Activated CD8-positive, alpha-beta memory T cell treated with anti-CD3 and anti-CD28 coated beads for 48 hours (primary cell): Measurements from ENCODE around the gene AKNA.
"Not testable (repeated sequence)": the region's sequence is repeated elsewhere in the genome, so short reads cannot be mapped to it uniquely, and the experiment has no call there.

Source experiments
- DNase-seq, 3 experiments: peaks; one replicate each; pipeline ENCODE4 v3.0.0-alpha.2; 2020; ENCODE audit warnings: low read depth in 2 of 3, low spot score in 2 of 3

AKNA gene

DNA sequence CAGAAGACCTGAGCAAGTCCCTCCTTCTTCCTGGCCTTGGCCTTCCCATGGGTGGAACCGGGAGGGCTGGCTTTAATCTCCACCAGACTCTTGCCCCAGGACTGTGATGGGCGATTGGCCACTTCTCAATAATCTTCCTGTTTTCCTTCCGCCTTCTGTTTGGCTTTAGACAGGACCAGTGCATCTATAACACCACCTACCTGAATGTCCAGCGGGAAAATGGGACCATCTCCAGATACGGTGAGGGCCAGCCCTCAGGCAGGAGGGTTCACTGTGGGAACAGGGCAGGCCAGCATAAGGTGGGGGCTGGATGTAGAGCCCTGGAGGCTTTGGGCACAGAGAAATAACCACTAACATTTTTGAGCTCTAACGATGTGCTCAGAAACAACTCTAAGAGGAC is 63.9 kb downstream of the AKNA start:
- not testable (repeated sequence) for DNase-seq

DNA sequence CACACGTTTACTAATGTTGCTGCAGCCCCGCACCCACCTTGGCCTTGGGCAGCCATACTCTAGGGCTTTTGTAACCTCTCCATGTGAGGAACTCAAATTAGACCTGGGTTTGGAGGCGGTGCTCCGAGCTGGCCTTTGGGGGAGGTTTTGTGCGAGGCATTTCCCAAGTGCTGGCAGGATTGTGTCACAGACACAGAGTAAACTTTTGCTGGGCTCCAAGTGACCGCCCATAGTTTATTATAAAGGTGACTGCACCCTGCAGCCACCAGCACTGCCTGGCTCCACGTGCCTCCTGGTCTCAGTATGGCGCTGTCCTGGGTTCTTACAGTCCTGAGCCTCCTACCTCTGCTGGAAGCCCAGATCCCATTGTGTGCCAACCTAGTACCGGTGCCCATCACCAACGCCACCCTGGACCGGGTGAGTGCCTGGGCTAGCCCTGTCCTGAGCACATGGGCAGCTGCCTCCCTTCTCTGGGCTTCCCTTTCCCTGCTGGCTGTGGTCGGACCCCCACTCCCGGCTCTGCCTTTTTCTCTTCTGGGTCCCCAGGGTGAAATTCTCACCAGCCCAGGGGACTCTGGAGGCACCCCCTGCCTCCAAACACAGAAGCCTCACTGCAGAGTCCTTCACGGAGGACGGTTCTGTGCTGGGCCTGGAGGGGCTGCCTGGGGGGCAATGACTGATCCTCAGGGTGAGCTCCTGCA is 64.8 kb downstream of the AKNA start, which contains the start of gene ORM1:
Gene ORM1, plus strand, starts transcription at position 268 of the 701 bp plus-strand sequence. Its CDS starts 36 bp downstream, at position 304.
- not testable (repeated sequence) for DNase-seq

DNA sequence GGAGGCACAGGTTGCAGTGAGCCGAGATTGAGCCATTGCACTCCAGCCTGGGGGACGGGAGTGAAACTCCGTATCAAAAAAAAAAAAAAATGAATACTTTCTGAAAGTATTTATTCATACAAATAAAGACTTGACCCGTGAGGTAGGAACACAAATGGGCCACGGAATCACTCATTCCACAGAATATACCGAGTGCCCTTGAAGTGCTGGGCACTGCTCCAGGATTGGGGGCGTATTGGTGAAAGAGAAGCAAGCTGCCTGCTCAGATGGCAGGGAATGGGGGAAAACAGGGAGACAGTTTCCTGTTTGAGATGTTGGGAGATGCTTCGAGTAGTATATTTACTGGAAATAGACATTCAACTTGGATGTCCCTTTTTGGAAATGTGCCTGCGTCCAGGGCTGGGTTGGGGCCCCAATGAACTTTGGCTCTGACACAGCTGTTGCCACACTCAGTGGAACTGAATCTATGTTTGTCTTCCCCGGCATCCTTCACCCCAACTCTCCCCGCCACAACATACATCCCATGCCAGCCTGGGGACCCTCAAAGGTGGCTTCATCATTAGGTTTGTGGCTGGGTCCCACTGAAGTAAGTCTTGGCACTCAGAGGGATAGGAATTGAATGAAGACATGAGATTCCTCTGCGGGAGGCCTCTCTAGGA is 65.5 kb downstream of the AKNA start:
- DNase-seq, result not testable (repeated sequence)

DNA sequence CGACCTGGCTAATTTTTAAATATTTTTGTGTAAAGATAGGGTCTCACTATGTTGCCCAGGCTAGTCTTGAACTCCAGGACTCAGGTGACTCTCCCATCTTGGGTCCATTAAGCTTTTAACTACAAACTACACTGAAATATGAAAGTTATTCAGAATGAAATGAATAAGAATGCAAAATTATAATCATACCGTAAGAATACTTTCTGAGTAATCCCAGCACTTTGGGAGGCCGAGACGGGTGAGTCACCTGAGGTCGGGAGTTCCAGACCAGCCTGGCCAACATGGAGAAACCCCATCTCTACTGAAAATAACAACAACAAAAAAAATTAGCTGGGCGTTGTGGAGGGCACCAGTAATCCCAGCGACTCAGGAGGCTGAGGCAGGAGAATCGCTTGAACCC is 66.0 kb downstream of the AKNA start:
- DNase-seq, result no peak

DNA sequence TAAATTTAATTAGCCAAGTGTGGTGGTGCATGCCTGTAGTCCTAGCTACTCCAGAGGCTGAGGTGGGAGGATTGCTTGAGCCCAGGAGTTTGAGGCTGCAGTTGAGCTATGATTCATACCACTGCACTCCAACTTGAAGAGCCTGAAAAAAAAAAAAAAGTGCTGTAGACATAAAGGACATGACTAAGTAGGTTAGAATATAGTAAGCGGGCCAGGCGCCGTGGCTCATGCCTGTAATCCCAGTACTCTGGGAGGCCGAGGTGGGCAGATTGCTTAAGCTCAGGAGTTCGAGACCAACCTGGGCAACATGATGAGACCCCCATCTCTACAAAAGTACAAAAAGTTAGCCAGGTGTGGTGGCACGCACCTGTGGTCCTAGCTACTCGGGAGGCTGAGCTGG is 67.1 kb downstream of the AKNA start:
- not testable (repeated sequence) for DNase-seq

DNA sequence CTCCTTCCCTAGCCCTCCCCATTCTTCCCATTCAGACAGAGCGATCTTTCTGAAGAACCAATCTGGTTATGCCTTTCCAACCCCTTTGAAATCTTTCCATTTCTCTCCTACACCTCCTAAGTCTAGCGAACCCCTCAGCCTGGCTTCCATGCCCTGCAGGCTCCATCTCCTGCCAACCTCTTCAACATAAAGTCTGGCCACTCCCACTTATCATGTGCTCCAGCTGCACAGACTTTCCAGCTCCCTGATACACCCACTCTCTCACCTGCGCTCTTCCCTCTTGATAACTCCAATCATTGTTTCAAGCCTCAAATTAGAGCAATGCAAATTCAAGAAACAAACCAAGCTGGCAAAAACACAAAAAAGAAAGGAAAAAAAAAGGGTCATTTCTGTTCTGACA is 68.6 kb downstream of the AKNA start:
- no peak for DNase-seq

DNA sequence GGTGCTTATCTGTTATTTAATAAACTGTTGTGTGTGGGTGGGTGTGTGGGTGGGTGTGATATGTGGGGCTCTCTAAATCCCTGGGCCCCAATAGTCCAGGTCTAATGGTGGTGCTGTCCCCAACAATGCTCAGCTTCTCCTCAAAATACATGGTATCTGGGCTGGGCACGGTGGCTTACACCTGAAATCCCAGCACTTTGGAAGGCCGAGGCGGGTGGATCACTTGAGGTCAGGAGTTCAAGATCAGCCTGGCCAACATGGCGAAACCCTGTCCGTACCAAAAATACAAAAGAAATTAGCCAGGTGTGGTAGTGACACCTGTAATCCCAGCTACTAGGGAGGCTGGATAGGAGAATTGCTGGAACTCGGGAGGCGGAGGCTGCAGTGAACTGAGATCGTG is 69.4 kb downstream of the AKNA start:
- DNase-seq, result no peak

DNA sequence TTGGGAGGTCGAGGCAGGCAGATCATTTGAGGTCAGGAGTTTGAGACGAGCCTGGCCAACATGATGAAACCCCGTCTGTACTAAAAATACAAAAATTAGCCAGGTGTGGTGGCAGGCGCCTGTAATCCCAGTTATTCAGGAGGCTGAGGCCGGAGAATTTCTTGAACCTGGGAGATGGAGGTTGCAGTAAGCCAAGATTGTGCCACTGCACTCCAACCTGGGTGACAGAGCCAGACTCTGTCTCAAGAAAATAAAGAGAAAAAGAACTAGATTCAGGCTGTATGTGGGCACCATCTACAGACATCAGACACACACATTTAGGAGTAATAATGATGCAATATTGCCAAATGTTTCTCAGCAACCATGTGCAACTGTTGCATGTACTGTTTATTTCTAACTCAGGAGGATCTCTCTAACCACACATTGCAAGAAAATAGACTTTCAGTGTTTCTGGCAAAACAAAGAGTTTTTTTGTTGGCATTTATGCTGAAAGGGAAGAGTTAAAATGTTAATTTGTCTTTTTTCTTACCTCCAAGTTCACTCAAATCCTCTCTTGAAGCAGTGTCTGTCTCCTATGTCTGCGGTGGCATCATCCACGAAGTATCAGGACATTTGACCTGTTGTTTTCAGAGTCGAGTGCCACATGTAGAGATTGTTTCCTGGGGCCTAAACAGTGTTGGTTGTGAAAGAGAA is 70.0 kb downstream of the AKNA start:
- DNase-seq, result no peak

DNA sequence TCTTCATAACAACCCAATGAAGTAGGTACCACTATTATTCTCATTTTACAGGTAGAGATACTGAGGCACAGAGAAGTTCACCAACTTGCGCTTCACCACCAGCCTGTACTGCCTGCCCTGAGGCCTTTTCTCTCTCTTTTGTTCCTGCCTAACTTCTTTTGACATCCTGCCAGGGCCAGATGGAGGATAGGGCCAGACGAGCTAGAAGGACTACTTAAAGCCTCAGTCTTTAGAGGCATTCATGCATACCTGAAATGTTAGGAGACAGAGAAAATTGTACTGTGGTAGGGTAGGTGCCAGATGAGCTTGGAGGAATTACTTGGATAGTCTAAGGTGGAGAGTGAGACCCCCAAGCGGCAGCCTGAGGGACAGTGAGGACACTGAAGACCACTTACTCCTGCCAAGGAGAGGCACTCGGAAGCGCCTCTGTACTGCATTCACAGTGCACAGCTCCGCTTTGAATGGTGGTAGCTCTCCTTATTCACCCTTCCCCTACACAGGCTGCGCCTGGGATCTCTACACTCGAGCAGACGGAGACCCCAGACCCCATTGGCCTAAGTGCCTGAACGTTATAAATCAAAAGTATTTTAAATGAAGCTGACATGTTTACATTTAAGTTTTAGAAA is 71.1 kb downstream of the AKNA start:
- no peak for DNase-seq

DNA sequence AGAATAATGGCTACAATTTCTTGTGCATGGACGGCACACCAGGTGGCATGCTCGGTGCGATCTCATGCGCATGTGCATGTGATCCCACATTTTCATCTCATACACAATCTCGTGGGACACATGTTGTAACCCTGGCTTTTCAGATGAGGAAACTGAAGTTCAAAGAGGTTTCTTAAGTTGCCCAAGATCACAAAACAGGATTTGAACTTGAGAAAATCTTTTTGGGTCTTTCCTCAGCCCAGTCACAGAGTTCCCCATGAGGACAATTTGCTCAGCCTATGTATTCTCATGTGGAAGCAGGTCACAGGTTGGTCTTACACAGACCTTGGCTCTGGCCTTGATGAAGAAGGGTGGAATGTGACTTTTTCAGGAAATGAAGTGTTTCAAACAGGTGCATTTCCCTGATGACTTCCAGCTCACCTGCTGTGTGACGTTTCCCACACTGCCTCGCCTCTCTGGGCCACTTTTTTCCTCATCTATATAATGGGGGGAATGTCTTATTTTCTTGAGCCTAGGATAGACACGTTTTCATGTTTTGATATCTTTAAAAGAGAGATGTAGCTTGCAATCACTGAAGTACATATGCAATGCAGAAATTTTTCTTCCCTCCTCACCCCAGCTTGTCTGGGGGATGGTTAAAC is 71.9 kb downstream of the AKNA start:
- no peak for DNase-seq

DNA sequence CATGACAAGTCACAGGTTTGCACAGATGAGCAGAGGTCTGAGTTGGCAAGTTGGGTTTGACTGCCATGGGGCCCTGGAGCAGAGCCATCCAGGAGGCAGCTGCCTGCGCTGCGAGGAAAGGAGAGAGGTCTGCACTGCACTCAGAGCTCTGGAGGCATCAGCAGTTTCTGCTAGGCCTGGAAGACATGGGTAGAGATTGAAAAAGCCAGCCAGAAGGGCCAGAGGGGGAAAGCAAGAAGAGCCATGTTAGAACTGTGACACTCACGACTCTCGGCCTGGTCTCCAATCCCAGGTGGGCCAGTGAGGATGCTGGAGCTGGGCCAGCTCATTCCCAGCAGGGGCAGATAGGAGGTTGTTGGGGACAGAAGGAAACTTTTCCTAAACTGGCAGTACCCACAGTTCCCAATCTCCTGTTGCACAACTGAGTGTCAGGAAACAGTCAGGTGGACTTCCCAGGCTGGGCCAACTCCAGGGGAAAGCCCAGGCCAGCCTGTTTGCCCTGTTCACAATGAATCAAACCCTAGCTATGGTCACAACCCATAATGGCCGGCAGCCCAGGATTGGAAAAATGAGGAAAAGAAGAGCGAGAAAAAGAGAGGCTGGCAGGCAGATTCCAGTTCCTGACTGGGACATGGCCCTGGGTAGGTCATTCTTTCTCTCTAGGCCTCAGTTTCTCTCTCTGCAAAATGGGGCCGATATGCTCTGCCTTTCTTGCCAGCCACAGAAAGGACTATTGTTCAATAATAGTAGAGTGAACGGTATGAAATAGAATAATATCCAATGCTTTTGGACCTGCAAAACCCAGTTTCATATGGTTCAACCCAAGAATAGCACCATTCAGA is 72.7 kb downstream of the AKNA start:
- no peak for DNase-seq

DNA sequence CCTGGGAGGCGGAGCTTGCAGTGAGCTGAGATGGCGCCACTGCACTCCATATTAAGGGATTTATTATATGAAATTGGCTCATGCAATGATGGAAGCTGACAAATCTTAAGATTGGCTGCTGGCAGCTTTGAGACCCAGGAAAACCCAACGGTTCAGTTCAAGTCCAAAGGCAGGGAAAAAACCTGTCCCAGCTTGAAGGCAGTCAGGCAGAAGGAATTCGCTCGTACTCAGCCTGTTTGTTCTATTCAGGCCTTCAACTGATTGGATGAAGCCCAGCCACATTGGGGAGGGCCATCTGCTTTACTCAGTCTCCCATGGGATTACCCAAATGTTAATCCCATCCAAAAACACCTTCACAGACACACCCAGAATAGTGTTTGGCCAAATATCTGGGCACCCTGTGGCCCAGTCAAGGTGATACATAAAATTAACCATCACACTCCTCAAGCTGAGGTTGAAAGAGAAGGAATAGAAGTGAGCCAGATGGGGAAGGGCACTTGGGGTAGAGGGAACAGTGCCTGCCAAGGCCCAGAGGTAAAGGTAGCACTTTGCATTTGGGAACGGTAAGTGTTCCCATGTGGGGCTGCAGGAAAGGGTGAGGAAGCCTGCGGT is 73.4 kb downstream of the AKNA start:
- DNase-seq, result no peak

DNA sequence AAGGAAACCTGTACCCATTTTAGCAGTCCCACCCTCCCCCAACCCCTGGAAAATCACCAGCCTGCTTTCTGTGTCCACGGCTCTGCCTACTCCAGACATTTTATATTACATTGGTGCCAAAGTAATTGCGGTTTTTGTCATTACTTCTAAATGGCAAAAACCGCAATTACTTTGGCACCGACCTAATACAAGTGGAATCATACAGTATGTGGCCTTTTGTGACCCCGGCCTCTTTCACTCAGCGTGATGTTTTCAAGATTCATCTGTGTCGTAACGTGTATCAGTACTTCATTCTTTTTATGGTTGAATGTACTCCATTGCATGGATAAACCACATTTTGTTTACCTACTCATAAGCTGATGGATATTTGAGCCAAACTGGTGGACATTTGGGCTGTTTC is 74.6 kb downstream of the AKNA start:
- DNase-seq, result no peak

DNA sequence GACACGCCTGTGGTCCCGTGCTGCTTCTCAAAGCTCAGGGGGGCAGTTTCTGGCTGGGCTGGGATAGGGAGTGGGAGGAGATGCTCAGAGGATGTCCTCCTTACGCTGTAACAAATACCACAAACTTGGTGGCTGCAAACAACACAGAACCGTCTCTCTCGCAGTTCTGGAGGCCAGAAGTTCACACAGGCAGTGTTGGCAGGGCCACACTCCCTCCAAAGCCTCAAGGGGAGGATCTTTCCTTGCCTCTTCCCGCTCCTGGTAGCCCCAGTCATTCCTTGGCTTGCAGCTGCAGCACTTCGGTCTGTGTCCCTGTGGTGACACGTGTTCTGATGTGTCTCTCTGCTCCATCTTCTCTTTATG is 75.3 kb downstream of the AKNA start:
- DNase-seq, result no peak

DNA sequence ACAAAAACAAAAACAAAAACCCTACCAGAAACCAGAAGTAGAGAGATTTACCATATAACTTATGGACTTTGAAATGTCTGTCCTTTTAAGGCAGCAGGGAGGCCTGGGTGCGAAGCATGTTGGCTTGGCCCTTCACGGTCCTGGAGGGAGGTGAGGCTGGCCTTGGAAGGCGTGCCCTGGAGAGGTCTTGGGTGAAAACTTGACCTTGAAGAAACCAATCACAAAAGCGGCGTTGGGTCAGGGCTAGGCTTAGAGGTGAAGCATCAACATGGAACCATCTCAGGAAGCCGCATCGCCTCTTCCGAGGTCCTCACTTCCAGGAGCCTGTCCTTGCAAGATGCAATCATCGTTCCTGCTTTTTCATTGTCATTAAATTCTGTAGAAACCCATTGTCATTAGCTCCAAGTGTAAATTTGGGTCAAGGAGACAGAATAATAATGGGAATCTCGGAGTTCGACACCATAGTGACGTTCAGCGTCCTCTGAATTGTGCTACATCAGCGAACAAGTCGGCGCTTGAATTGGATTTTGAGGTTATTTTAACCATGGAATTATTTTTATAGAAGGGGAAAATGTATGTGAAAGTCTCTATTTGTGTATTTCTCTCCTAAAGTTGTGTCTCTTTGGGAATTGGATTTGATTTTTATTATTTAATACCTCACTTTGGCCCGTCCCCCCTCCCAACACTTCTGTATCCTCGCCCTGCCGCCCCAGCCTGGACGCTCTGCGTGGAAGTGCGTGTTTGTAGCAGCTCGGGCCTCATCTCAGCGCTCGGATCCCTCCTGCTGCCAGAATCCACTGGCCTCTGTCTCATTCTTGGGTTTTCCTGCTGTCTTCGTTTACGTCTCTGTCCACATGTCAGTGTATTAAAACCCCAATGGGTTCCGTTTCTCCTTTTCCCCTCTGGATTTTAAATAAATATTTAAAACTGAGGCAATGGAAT is 75.9 kb downstream of the AKNA start:
- DNase-seq, result no peak

DNA sequence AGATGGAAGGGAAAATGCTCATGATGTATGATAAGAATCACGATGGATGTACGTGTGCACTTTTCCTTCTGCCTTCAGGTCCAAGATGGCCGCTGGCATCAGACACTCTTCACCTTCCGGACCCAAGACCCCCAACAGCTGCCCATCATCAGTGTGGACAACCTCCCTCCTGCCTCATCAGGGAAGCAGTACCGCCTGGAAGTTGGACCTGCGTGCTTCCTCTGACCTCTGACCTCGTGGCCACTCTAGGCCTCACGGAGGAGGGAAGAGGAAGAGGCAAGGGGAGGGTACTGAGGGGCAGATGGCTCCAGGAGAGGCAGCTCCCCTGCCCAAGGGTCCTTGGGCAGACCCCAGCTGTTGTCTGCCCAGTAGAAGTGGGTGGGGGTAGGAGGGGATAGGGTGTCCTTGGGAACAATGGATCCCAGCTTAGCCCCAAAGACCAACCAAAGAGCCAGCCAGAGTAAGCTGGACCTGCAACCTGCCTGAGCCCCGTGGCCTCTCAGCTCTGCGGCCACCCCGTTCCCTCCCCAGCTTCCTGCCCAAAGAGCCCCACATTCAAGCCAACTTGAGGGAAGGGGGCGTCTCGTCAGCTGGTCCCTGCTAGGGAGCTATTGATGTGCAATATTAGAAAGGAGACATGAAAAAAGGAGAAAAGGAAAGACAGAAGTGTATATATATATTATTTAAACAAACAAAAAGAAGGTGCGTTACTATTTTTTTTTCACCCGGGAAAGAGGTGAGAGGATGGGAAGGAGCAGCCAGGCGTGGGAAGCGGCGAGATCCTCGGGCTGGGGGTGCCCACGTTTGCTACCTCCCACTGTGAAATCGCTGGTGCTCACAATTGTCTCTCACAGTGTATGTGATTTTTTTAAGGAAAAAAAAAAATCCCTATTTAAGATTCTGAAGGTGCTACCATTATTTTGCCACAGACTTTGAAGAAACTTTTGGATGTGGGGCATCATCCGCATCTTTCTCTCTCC is 77.0 kb downstream of the AKNA start:
- no peak for DNase-seq

DNA sequence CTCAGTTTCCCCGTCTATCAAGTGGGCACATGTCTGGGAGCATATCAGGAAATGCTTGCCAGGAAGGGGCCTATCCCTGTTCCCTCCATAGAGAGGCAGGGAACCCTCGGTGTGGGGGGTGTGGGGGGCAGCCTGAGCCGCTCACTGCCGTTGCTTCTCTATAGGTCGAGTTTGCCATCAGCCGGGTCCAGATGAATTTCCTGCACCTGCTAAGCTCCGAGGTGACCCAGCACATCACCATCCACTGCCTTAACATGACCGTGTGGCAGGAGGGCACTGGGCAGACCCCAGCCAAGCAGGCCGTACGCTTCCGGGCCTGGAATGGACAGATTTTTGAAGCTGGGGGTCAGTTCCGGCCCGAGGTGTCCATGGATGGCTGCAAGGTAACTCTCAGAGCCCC is 78.7 kb downstream of the AKNA start:
- DNase-seq, result no peak
